Gastroesophageal sphincter (tissue), 4 donors: ENCODE measurements around the gene GPALPP1. TPM values are rescaled to one million over a fixed set of nuclear protein-coding genes. Genes with fewer than 3 reads are reported as not detected.
"Not testable (repeated sequence)": the region's sequence is repeated elsewhere in the genome, so short reads cannot be mapped to it uniquely, and the experiment has no call there.

Experiments used
- ATAC-seq: fragments of 150-250 bp; one replicate; pipeline ENCODE4 v1.9.1; 2016; ENCODE audit warnings: mild to moderate bottlenecking, moderate library complexity
- H3K27ac ChIP-seq, 4 donors: fragments of 200-600 bp; sonication (generic) in 3 of 4; 1 replicate in 3 of 4; 2 replicates in 1 of 4; pipeline ENCODE4 v1.5.1; 2016 to 2019
- H3K27me3 ChIP-seq: fragments of 200-600 bp; sonication (generic); one replicate; pipeline ENCODE4 v1.5.1; 2019
- H3K36me3 ChIP-seq, 2 donors: fragments of 200-600 bp; sonication (generic); one replicate each; pipeline ENCODE4 v1.5.1; 2019; ENCODE audit warnings: control low read depth in 1 of 2
- H3K4me1 ChIP-seq, 3 donors: fragments of 200-600 bp; sonication (generic); 1 replicate in 2 of 3; 2 replicates in 1 of 3; pipeline ENCODE4 v1.5.1; 2016 to 2019; ENCODE audit warnings: control low read depth in 2 of 3
- H3K4me3 ChIP-seq, 2 donors: fragments of 200-600 bp; sonication (generic); one replicate each; pipeline ENCODE4 v1.5.1; 2019; ENCODE audit warnings: mild to moderate bottlenecking in 1 of 2, moderate library complexity in 1 of 2
- H3K9me3 ChIP-seq, 3 donors: fragments of 200-600 bp; sonication (generic); one replicate each; pipeline ENCODE4 v1.5.1; 2017 to 2019; ENCODE audit warnings: control low read depth in 2 of 3
- CTCF ChIP-seq, 4 experiments: fragments of 200-600 bp in 2 of 4; fragments of 450-650 bp in 2 of 4; sonication (generic) in 1 of 4; IDR thresholded peaks; one replicate each; pipeline ENCODE4 v1.5.1; 2017 to 2019; ENCODE audit warnings: antibody characterized with exemption in 4 of 4, mild to moderate bottlenecking in 2 of 4, moderate library complexity in 2 of 4
- EP300 ChIP-seq: sonication (generic); formaldehyde crosslinking; IDR thresholded peaks from one replicate; pipeline ENCODE4 v1.6.1; 2017; ENCODE audit warnings: antibody characterized with exemption, mild to moderate bottlenecking
- POLR2A ChIP-seq, 2 donors: fragments of 450-650 bp; IDR thresholded peaks; one replicate each; pipeline ENCODE4 v1.6.1; 2017; ENCODE audit warnings: antibody characterized with exemption in 2 of 2, mild to moderate bottlenecking in 2 of 2, moderate library complexity in 1 of 2
- POLR2AphosphoS5 ChIP-seq: sonication (generic); formaldehyde crosslinking; IDR thresholded peaks from one replicate; pipeline ENCODE4 v1.6.1; 2017; ENCODE audit warnings: antibody characterized with exemption
- WGBS, 2 donors: methylation state at CpG; one replicate each; pipeline ENCODE4 v1.1.5; 2018; ENCODE audit warnings: low coverage in 1 of 2; 5-methylcytosine and 5-hydroxymethylcytosine counted together
- total RNA-seq, 4 donors: library from RNA; depleted of rRNA; stranded (reverse); fragments of >200 nt; gene quantifications; one replicate each; pipeline ENCODE4 v1.1.0, GENCODE V29; 2016

GPALPP1 gene
- total RNA-seq, 4 donors from 2014 or later = 25.8 to 32.7 (median 26.4) TPM

GRCh38 chr13:45055198-45055901 is 66.0 kb downstream of the GPALPP1 start:
- no peaks in the 10 kb centered on the region for H3K36me3 ChIP-seq
- no peak overlapping the region for H3K4me3 ChIP-seq
- no peaks in the 10 kb centered on the region for H3K27me3 ChIP-seq
- no peak for TF ChIP-seq POLR2AphosphoS5
- TF ChIP-seq EP300 = no peak
- TF ChIP-seq CTCF (IDR thresholded peaks at IDR 0.05) = no peak
- TF ChIP-seq POLR2A (IDR thresholded peaks at IDR 0.05) = no peak
- ATAC-seq = peak; percentile 76
- peaks cover 0 to 22% (median 9%) of the 10 kb centered on the region in 3 donors for H3K4me1 ChIP-seq
- no peaks in the 10 kb centered on the region for H3K9me3 ChIP-seq
- 18 to 46% methylated on average over 6 to 8 of the region's 8 CpGs for WGBS, 2 donors
- H3K27ac ChIP-seq = peak overlapping the region; percentile 9 to 71 (median 65)

GRCh38 chr13:45055902-45056648 is 66.7 kb downstream of the GPALPP1 start:
- Histone ChIP-seq H3K27me3 (no peaks in the 10 kb centered on the region), H3K4me3 (no peak overlapping the region), H3K36me3 (no peaks in the 10 kb centered on the region), H3K9me3 (no peaks in the 10 kb centered on the region), H3K4me1 (peaks cover 0 to 22% (median 9%) of the 10 kb centered on the region in 3 donors), H3K27ac (peak overlapping the region; percentile 9 to 71 (median 65))
- peak; percentile 60 for ATAC-seq
- TF ChIP-seq POLR2A (IDR thresholded peaks at IDR 0.05) (no peak), EP300 (no peak), POLR2AphosphoS5 (no peak), CTCF (IDR thresholded peaks at IDR 0.05) (no peak)
- WGBS, 2 donors = 4 to 16% methylated on average over 5 to 7 of the region's 7 CpGs

- H3K36me3 ChIP-seq = no peaks in the 10 kb centered on the region
- no peaks in the 10 kb centered on the region for H3K27me3 ChIP-seq
- no peak overlapping the region for H3K27ac ChIP-seq
- ATAC-seq = no peak
- no peak overlapping the region for H3K4me3 ChIP-seq
- H3K4me1 ChIP-seq = peaks cover 0 to 18% (median 9%) of the 10 kb centered on the region in 3 donors
- TF ChIP-seq POLR2AphosphoS5 = no peak
- no peak for TF ChIP-seq POLR2A (IDR thresholded peaks at IDR 0.05)
- TF ChIP-seq CTCF (IDR thresholded peaks at IDR 0.05) = no peak
- TF ChIP-seq EP300 = no peak
- WGBS, 2 donors = 94 to 95% methylated on average over 3 of the region's 3 CpGs
- no peaks in the 10 kb centered on the region for H3K9me3 ChIP-seq
Observed at GRCh38 chr13:45060062-45060461, 70.7 kb downstream of the GPALPP1 start.

GRCh38 chr13:45063261-45063860 is 74.0 kb downstream of the GPALPP1 start:
- Histone ChIP-seq H3K4me3 (no peak overlapping the region), H3K27ac (no peak overlapping the region), H3K9me3 (no peaks in the 10 kb centered on the region), H3K4me1 (no peaks in the 10 kb centered on the region), H3K27me3 (no peaks in the 10 kb centered on the region), H3K36me3 (no peaks in the 10 kb centered on the region)
- TF ChIP-seq POLR2A (IDR thresholded peaks at IDR 0.05) (no peak), CTCF (IDR thresholded peaks at IDR 0.05) (no peak), EP300 (no peak), POLR2AphosphoS5 (no peak)
- WGBS, 2 donors = 62 to 65% methylated on average over 4 to 7 of the region's 7 CpGs
- ATAC-seq = no peak

- not testable (repeated sequence) for H3K4me3 ChIP-seq
Observed at GRCh38 chr13:45063889-45064288, 74.6 kb downstream of the GPALPP1 start.

More at GRCh38 chr13:45063889-45064288, 74.6 kb downstream of the GPALPP1 start:
- H3K9me3 ChIP-seq, ATAC-seq, H3K36me3 ChIP-seq, H3K27me3 ChIP-seq, H3K27ac ChIP-seq, H3K4me1 ChIP-seq: not testable (repeated sequence)
- 100% methylated on average over 1 to 3 of the region's 3 CpGs for WGBS, 2 donors
